Gastrocnemius medialis (tissue), 4 donors: ENCODE data around the gene HOOK1. TPM values are rescaled to one million over a fixed set of nuclear protein-coding genes. Genes with fewer than 3 reads are reported as not detected.
A peak's percentile ranks its signal among the peaks of the same experiment; 100 is the strongest.
"Not testable (repeated sequence)": the region's sequence is repeated elsewhere in the genome, so short reads cannot be mapped to it uniquely, and the experiment has no call there.

Source experiments
- ATAC-seq, 2 donors: fragments of 150-250 bp; one replicate each; pipeline ENCODE4 v1.9.1; 2016
- DNase-seq, 2 donors: peaks; one replicate each; pipeline ENCODE4 v3.0.0-alpha.2; 2019
- H3K27ac ChIP-seq, 4 donors: fragments of 200-600 bp; sonication (generic); 1 replicate in 1 of 4; 2 replicates in 3 of 4; pipeline ENCODE4 v1.5.1; 2016 to 2018; ENCODE audit warnings: mild to moderate bottlenecking in 2 of 4, moderate library complexity in 1 of 4
- H3K27me3 ChIP-seq, 3 donors: fragments of 200-600 bp; sonication (generic) in 2 of 3; 1 replicate in 1 of 3; 2 replicates in 2 of 3; pipeline versions ENCODE4 v1.5.1 to v1.6.0; 2016 to 2019; ENCODE audit warnings: mild to moderate bottlenecking in 1 of 3, moderate library complexity in 1 of 3
- H3K36me3 ChIP-seq, 2 donors: fragments of 200-600 bp; sonication (generic) in 1 of 2; one replicate each; pipeline ENCODE4 v1.5.1; 2017 to 2018
- H3K4me1 ChIP-seq, 2 donors: fragments of 200-600 bp; sonication (generic) in 1 of 2; one replicate each; pipeline ENCODE4 v1.5.1; 2016 to 2017; ENCODE audit warnings: mild to moderate bottlenecking in 2 of 2
- H3K4me3 ChIP-seq, 4 donors: fragments of 200-600 bp; sonication (generic) in 3 of 4; 1 replicate in 1 of 4; 2 replicates in 3 of 4; pipeline ENCODE4 v1.5.1; 2016 to 2019; ENCODE audit warnings: mild to moderate bottlenecking in 2 of 4
- H3K9me3 ChIP-seq, 3 donors: fragments of 200-600 bp; sonication (generic) in 2 of 3; 1 replicate in 1 of 3; 2 replicates in 2 of 3; pipeline ENCODE4 v1.5.1; 2016 to 2019
- POLR2A ChIP-seq, 2 donors: fragments of 450-650 bp; IDR thresholded peaks; one replicate each; pipeline ENCODE4 v1.6.1; 2017; ENCODE audit warnings: antibody characterized with exemption in 2 of 2, mild to moderate bottlenecking in 2 of 2, moderate library complexity in 2 of 2
- in situ Hi-C, 4 donors: fragments of 200-750 bp; cut with MboI; loops; one replicate each; pipeline versions ENCODE4 v1.15.0 to v1.8.0; 2017; ENCODE audit warnings: low sequenced_read_pairs in 4 of 4
- intact Hi-C: fragments of 100-400 bp; cut with DNase I; formaldehyde crosslinking; loops from one replicate; pipeline ENCODE4 v1.15.1; 2023; ENCODE audit warnings: low total_unique reads
- total RNA-seq, 4 donors: library from RNA; depleted of rRNA; stranded (reverse); fragments of >200 nt; gene quantifications; one replicate each; pipeline versions ENCODE4 v1.1.0 to v1.2.3, GENCODE V29; 2016
- TF ChIP-seq, protein P1 (sequence below), 5 experiments: fragments of 450-650 bp in 3 of 5; fragments of 200-600 bp in 2 of 5; sonication (generic) in 2 of 5; IDR thresholded peaks in 4 of 5; conservative IDR thresholded peaks in 1 of 5; 1 replicate in 4 of 5; 2 replicates in 1 of 5; pipeline ENCODE4 v1.5.1; 2016 to 2019; ENCODE audit warnings: antibody characterized with exemption in 5 of 5, mild to moderate bottlenecking in 3 of 5, moderate library complexity in 3 of 5

Gene HOOK1
- total RNA-seq, 4 donors from 2014 or later, result 0.07 to 2.1 (median 0.10) TPM; not detected in 1

DNA sequence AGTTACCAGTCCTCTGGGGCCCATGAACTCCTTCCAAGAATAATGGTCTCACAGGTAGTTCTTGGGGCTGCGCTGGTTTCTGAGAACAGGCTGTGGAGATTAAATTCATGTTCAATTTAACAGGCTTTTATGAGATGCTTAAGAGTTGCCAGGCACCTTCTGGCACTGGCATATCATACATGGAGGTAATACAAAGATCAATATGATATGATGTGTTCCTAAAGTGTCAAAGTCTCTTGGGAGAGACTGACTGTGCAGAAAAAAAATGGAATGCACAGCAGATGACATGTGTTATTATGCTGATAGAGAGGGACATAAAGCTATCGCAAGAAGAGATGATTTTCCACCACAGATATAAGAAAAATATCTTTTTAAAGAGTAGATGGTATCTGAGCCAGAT, 105.0 kb downstream of the HOOK1 start:
- peak overlapping the region in 2 of 4 donors; percentile 73 to 82 for H3K27ac ChIP-seq
- peaks cover 0 to 6% (median 0%) of the 10 kb centered on the region in 3 donors for H3K9me3 ChIP-seq
- peaks cover 19 to 22% of the 10 kb centered on the region in 2 donors for H3K4me1 ChIP-seq
- in situ Hi-C loops (no loop called here), intact Hi-C loops (loop anchor here (10.0 kb wide), 1 partner anchor 395 kb away; no protein-coding TSS in a partner anchor)
- TF ChIP-seq POLR2A (IDR thresholded peaks at IDR 0.05), result no peak
- TF ChIP-seq, protein P1, sequence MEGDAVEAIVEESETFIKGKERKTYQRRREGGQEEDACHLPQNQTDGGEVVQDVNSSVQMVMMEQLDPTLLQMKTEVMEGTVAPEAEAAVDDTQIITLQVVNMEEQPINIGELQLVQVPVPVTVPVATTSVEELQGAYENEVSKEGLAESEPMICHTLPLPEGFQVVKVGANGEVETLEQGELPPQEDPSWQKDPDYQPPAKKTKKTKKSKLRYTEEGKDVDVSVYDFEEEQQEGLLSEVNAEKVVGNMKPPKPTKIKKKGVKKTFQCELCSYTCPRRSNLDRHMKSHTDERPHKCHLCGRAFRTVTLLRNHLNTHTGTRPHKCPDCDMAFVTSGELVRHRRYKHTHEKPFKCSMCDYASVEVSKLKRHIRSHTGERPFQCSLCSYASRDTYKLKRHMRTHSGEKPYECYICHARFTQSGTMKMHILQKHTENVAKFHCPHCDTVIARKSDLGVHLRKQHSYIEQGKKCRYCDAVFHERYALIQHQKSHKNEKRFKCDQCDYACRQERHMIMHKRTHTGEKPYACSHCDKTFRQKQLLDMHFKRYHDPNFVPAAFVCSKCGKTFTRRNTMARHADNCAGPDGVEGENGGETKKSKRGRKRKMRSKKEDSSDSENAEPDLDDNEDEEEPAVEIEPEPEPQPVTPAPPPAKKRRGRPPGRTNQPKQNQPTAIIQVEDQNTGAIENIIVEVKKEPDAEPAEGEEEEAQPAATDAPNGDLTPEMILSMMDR (IDR thresholded peaks at IDR 0.05 in 4 of 5, conservative IDR thresholded peaks at IDR 0.05 in 1 of 5), result no peak
- ATAC-seq, result no peak
- H3K4me3 ChIP-seq, result no peak overlapping the region
- DNase-seq, result no peak
- no peaks in the 10 kb centered on the region for H3K36me3 ChIP-seq
- no peaks in the 10 kb centered on the region for H3K27me3 ChIP-seq

- DNase-seq, result peak in 1 of 2 donors; percentile 65
- ATAC-seq, result peak in 1 of 2 donors; percentile 53
- H3K9me3 ChIP-seq, in situ Hi-C loops, H3K27me3 ChIP-seq, H3K36me3 ChIP-seq: not testable (repeated sequence)
- intact Hi-C loops, result loop anchor here (10.0 kb wide), 1 partner anchor 397 kb away; no protein-coding TSS in a partner anchor
- Histone ChIP-seq H3K4me1 (peaks cover 16 to 22% of the 10 kb centered on the region in 2 donors), H3K4me3 (peak overlapping the region in 3 of 4 donors; percentile 4 to 36 (median 21)), H3K27ac (peak overlapping the region; percentile 31 to 82 (median 72))
Measured at GRCh38 chr1:59921258-59921899, 106.6 kb downstream of the HOOK1 start.

DNA sequence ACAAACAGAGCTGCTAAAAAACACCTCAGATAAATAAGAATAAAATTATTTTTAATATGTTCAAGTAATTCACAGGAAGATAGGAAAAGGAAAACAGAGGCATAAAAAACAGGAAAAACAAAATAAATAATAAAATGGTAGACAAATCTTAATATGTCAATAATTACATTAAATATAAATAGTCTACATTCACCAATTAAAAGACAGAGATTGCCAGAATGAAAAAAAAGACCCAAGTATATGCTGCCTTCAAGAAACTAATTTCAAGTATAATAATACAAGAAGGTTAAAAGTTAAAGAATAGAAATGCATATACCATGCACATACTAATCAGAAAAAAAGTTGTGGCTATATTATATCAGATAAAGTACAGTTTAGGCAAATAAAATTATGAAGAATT, 109.9 kb downstream of the HOOK1 start:
- intact Hi-C loops, result loop anchor here (5.0 to 10.0 kb wide), 2 partner anchors 400 to 882 kb away; no protein-coding TSS in a partner anchor
- Histone ChIP-seq H3K9me3 (peaks cover 0 to 8% (median 0%) of the 10 kb centered on the region in 3 donors), H3K4me1 (peaks cover 15 to 24% of the 10 kb centered on the region in 2 donors), H3K27me3 (no peaks in the 10 kb centered on the region), H3K27ac (no peak overlapping the region), H3K36me3 (no peaks in the 10 kb centered on the region), H3K4me3 (no peak overlapping the region)
- in situ Hi-C loops, result loop anchor here in 2 of 4 donors (25.0 kb wide), 2 partner anchors 1187 to 1212 kb away; partner anchors contain the start of gene MYSM1 (in 1 of the 2)
- no peak for DNase-seq
- no peak for ATAC-seq
- TF ChIP-seq, protein P1 (IDR thresholded peaks at IDR 0.05 in 4 of 5, conservative IDR thresholded peaks at IDR 0.05 in 1 of 5), result no peak

Other genes with a start within 250 kb of the HOOK1 start
- gene CYP2J2, start 111.8 kb downstream of the HOOK1 start, total RNA-seq, result 1 to 10 TPM; 2.4 to 8.7 (median 3.2) TPM